IPS DF 19.7 (cell line): ENCODE results near the gene AADACL4.
"Not testable (repeated sequence)": the region's sequence is repeated elsewhere in the genome, so short reads cannot be mapped to it uniquely, and the experiment has no call there.

Experiments
- DNase-seq: peaks from one replicate; pipeline ENCODE4 v3.0.0-alpha.2; 2013; ENCODE audit warnings: low read depth, low spot score

The AADACL4 gene

GRCh38 chr1:12658531-12659453 lies 14.9 kb downstream of the AADACL4 start:
- peak; percentile 59 for DNase-seq

- DNase-seq: no peak
Observed at GRCh38 chr1:12661606-12662219, 17.8 kb downstream of the AADACL4 start.

GRCh38 chr1:12662556-12662955 lies 18.7 kb downstream of the AADACL4 start:
- no peak for DNase-seq

DNA sequence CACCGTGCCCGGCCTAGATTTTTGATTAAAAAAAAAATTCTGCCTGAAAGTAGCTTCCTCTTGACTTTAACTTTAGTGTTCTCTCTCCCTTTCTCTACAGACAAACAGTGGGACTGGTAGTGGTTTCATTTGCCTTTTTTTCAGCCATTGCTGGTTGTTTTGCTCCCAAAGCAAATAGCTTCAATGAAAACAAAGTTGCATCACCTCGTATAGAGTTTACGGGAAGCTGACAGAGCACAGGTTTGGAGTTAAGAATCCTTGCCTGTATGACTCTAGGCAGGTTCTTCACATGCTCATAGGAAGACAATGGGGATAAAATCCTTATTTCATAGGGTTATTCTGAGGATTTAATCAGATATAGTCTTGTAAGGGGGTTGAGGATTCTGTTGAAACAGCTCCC lies 21.6 kb downstream of the AADACL4 start:
- no peak for DNase-seq

GRCh38 chr1:12666141-12666735 lies 22.4 kb downstream of the AADACL4 start:
- no peak for DNase-seq

- DNase-seq: no peak
Observed at GRCh38 chr1:12669529-12670068, 25.7 kb downstream of the AADACL4 start.

DNA sequence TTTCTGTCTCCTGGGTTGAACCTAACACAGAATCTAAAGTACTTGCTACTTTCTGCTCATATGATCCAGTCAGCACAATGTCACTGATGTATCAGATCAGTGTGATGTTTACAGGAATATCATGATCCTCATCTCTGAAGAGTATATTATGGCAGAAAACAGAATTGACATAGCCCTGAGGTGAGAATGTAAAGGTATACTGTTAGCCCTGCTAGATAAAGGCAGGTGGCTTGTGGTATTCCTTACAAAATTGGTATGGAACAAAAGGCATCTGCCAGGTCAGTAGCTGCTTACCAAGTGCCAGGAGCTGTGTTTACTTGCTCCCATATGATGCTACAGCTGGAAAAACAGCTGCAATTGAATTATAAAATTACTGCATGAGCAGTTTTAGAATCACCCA lies 30.5 kb downstream of the AADACL4 start:
- DNase-seq: no peak

GRCh38 chr1:12676122-12676521 lies 32.2 kb downstream of the AADACL4 start:
- not testable (repeated sequence) for DNase-seq

- no peak for DNase-seq
Observed at GRCh38 chr1:12677565-12677964, 33.7 kb downstream of the AADACL4 start.

DNA sequence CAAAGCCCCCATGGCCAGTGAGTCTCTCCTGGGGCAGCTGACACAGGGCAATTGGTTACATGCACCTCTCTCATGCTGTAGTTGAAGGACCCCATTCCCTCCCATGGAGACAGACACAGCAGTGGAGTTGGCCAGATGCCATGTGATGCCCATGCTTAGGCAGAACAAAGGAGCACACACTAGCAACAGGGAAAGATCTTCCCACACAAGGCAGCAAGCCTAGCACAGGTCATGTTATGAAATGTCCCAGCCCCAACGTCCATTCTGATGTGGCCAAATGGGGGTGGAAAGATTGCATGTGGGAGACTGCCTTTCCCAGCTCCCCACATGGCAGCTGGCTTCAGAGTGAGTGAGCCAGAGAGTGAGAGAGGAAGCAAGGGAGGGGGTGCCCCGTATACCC lies 34.5 kb downstream of the AADACL4 start:
- no peak for DNase-seq

GRCh38 chr1:12678820-12679219 lies 34.9 kb downstream of the AADACL4 start:
- DNase-seq: no peak

- no peak for DNase-seq
Observed at GRCh38 chr1:12690156-12690555, 46.3 kb downstream of the AADACL4 start.

DNA sequence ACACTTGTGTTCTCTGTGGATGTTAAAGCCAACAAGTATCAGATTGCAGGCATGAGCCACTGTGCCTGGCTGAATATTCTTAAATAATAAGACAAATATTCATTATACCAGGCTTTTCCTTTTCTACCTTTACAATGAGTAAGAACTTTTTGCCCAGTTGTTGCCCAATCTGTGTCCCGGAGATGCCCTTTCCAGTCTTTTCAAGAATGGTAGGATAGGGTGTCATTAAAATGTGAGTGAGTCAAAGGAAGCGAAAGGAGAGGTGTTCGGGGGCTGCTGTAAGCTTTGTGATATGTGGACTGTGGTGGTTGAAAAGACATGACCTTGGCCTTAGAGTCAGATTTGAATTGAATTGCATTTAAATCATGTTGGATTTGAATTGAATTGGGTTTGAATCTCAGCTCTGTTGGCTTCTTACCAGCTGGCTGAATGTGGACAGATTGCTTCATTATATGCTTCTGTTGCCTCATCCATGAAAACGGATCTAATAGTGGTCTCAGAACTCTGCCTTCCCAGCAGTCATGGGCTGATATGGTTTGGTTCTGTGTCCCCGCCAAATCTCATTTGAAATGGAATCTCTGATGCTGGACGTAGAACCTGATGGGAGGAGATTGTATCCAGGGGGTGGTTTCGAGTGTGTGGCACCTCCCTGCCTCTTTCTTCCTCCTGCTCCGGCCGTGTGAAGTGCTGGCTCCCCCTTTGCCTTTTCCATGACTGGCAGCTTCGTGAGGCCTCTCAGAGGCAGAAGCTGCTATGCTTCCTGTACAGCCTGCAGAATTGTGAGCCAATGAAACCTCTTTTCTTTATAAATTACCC lies 49.3 kb downstream of the AADACL4 start:
- DNase-seq: no peak

GRCh38 chr1:12696658-12697057 lies 52.8 kb downstream of the AADACL4 start:
- DNase-seq: no peak

DNA sequence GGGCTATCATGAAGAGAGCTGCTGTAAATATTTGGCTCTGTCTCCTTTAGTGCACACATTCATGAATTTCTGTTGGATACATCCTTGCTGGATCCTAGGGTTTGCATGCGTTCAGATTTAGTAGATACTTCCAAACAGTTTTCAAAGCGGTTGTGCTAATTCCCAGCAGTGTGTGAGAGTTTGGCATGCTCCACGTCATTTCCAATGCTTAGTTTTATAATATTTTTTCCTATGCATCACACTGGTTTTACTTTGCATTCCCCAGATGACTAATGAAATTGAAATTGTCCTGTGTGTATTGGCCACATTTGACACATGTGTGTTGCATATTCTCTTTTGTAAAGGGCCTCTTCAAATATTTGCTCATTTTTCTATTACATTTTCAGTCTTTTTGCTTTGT lies 53.5 kb downstream of the AADACL4 start:
- no peak for DNase-seq

DNA sequence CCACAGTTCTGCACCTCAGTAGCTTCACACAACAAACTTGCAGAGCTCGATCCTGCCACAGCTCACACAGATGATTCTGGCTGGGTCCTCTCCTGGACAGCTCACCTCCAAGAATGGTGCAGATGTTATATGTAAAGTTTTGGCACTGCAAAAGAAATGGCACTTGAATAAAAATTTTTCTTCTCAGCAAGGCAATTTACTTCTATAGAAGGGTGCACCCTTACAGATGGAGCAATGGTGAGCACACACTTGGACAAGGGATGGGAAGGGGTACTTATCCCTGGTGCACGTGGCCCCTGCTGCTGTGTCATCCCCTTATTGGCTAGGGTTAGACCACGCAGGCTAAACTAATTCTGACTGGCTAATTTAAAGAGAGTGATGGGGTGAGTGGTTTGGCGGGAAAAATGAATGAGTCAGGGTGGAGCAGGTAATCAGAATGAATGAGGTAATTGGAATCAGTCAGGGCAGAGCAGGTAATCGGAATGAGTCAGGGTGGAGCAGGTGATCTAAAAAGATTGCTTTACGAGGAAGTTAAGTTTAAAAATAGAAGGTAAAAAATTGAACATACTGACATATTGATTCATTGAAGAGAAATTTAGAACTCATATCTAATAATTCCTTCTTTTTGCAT lies 60.1 kb downstream of the AADACL4 start:
- no peak for DNase-seq

DNA sequence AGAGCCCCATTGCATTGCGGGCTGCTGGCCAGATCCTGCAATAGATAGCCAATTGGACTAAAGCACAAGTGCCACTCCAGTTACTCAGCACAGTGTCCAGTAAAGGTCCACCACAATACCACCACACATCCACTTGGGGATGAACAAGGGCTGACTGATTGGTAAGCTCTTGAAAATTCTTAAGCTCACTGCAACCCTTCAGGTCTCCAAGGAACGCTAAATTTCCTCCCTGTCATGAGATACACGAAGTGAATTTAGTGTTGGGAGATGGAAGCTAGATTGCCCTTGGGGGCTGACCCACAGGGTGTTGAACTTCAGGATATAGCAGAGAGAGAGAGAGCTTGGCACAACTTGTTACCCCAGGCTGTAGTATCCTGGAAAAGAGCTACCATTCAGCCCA lies 62.2 kb downstream of the AADACL4 start:
- DNase-seq: no peak

DNA sequence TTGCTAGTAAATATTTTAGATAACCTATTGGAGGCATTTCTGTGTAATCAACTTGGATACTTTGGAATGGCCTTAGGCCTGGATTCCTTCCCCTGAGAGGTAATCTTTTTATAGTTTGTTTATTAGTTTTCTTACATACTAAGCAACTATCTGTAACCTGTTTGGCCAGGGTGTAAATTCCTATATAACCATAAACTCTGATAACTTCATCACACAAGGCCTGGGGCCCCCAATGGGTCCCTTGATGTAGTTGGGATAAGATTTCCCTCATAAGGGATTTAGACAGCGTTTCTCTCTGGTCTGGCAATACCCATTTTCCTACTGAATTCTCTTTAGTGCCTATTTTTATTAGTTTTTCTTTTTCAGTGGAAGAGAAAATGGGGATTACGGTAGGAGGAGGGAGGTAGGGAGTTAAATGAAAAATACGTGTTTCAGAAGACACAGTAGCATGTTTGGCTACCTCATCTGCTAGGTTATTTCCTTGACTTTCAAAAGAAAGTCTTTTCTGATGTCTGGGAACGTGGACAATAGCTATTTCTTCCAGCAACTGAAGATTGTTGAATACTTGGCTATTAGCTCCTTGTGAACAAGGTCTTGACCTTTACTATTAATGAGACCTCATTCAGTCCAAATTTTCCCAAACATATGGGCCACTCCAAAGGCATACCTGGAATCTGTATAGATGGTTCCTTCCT lies 64.7 kb downstream of the AADACL4 start:
- no peak for DNase-seq

DNA sequence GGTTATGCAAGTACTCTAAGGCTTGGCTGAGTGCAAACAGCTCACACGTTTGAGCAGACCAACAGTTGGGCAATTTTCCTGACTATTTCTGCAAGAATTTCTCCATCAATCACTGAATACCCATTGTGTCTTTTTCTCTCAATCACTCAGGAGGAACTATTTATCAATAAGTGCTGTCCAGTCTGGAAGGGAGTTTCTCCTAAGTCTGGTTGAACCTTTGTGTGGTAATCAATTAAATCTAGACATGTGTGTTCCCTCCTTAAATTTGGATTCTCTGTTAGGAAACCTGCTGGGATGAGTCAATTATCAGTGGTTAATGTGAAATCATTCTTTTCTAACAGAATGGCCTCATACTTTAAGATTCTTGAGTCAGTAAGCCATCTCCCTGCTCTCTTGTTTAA lies 65.2 kb downstream of the AADACL4 start:
- no peak for DNase-seq

DNA sequence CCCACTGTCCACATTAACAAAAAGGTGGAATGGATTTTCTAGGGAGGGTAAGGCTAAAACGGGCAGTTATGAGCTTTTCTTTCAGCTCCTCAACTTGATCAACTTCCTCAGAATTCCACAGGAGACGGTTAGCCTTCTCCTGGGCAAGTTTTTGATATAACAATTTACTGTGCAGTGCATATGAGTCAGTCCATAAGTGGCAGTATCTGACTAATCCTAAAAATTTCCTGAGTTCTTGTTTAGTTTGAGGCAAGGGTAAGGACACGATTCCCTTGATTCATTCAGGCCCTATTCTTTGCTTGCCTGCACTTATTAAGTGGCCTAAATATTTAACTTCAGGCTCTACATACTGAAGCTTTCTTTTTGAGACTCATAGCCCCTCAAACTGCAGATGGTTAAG lies 65.8 kb downstream of the AADACL4 start:
- no peak for DNase-seq

DNA sequence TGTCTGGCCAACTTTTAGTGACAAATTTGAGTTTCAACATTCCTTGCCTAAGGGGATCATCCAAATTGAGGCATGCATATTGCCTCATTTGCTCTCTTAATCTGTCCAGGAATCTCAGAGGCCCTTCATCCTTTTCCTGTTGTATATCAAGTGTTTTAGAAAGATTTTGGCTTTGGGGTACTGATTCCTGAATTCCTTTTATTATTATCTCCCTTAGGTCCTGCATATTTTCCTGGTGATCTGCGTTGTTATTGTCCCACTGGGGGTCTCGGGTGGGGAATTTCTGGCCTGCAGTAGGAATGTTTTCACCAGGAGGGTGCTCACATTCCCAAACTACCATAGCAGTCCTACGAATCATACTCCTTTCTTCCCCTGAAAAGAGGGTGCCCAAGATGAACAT lies 67.7 kb downstream of the AADACL4 start:
- DNase-seq: no peak
